HepG2 (cell line): ENCODE results near the gene TROAP. TPM values are rescaled to one million over a fixed set of nuclear protein-coding genes. Genes with fewer than 3 reads are reported as not detected.

Experiments used
- CBFB ChIP-seq: sonication (generic); formaldehyde crosslinking; IDR thresholded peaks from 2 replicates; pipeline ENCODE4 v1.4.0; 2020; ENCODE audit warnings: missing genetic modification reagents
- ETV6 ChIP-seq: sonication (generic); formaldehyde crosslinking; conservative IDR thresholded peaks from 2 replicates; pipeline ENCODE4 v1.4.0; 2020; ENCODE audit warnings: missing genetic modification reagents
- FLYWCH1 ChIP-seq: sonication (generic); formaldehyde crosslinking; IDR thresholded peaks from 2 replicates; pipeline ENCODE4 v1.8.1; 2023; ENCODE audit warnings: mild to moderate bottlenecking, missing genetic modification reagents
- HNRNPK ChIP-seq: fragments of 200-400 bp; formaldehyde crosslinking; IDR thresholded peaks from 2 replicates; pipeline ENCODE4 v1.6.1; 2018; ENCODE audit warnings: low read length, low read depth, moderate library complexity, mild to moderate bottlenecking; ENCODE audit not compliant: poor library complexity, severe bottlenecking
- HNRNPL ChIP-seq: fragments of 200-400 bp; formaldehyde crosslinking; IDR thresholded peaks from 2 replicates; pipeline ENCODE4 v1.6.1; 2017; ENCODE audit warnings: mild to moderate bottlenecking, low read depth, low read length
- HOXD1 ChIP-seq: sonication (generic); formaldehyde crosslinking; IDR thresholded peaks from 2 replicates; pipeline ENCODE4 v1.5.0; 2020; ENCODE audit warnings: missing genetic modification reagents
- KAT2B ChIP-seq: fragments of 150-350 bp; IDR thresholded peaks from 2 replicates; pipeline ENCODE4 v1.6.1; 2014; ENCODE audit warnings: low read depth, low read length, borderline replicate concordance
- KLF9 ChIP-seq: IDR thresholded peaks from 2 replicates; pipeline ENCODE4 v1.6.1; 2016; ENCODE audit warnings: low read depth
- MTF2 ChIP-seq: sonication (generic); formaldehyde crosslinking; IDR thresholded peaks from 2 replicates; pipeline ENCODE4 v1.5.0; 2020; ENCODE audit warnings: missing genetic modification reagents, borderline replicate concordance
- SCMH1 ChIP-seq: sonication (generic); formaldehyde crosslinking; IDR thresholded peaks from 2 replicates; pipeline ENCODE4 v1.9.0; 2021; ENCODE audit warnings: missing genetic modification reagents, mild to moderate bottlenecking, borderline replicate concordance
- STAT5B ChIP-seq: sonication (generic); formaldehyde crosslinking; IDR thresholded peaks from 2 replicates; pipeline ENCODE4 v1.4.0; 2020; ENCODE audit warnings: missing genetic modification reagents
- XBP1 ChIP-seq: sonication (generic); formaldehyde crosslinking; IDR thresholded peaks from 2 replicates; pipeline ENCODE4 v1.5.0; 2020; ENCODE audit warnings: missing genetic modification reagents
- ZBTB7A ChIP-seq: sonication (generic); formaldehyde crosslinking; IDR thresholded peaks from 2 replicates; pipeline ENCODE4 v1.8.0; 2022; ENCODE audit warnings: mild to moderate bottlenecking, missing genetic modification reagents
- ZGPAT ChIP-seq: IDR thresholded peaks from 2 replicates; pipeline ENCODE4 v1.6.1; 2016; ENCODE audit warnings: mild to moderate bottlenecking
- ZNF101 ChIP-seq: sonication (generic); formaldehyde crosslinking; IDR thresholded peaks from 2 replicates; pipeline ENCODE4 v1.4.0; 2020; ENCODE audit warnings: mild to moderate bottlenecking, low read depth, missing genetic modification reagents, borderline replicate concordance
- ZNF468 ChIP-seq: sonication (generic); formaldehyde crosslinking; IDR thresholded peaks from 2 replicates; pipeline ENCODE4 v1.8.0; 2022; ENCODE audit warnings: mild to moderate bottlenecking, moderate library complexity, missing genetic modification reagents
- ZNF660 ChIP-seq: sonication (generic); formaldehyde crosslinking; IDR thresholded peaks from 2 replicates; pipeline ENCODE4 v1.5.1; 2020; ENCODE audit warnings: mild to moderate bottlenecking, low read depth, missing genetic modification reagents, borderline replicate concordance
- ZNF687 ChIP-seq: sonication (generic); formaldehyde crosslinking; IDR thresholded peaks from 2 replicates; pipeline ENCODE4 v1.5.1; 2020; ENCODE audit warnings: mild to moderate bottlenecking, missing genetic modification reagents, moderate library complexity
- ZUFSP ChIP-seq: sonication (generic); formaldehyde crosslinking; IDR thresholded peaks from 2 replicates; pipeline ENCODE4 v1.9.0; 2021; ENCODE audit warnings: missing genetic modification reagents, mild to moderate bottlenecking, borderline replicate concordance
- polyA plus RNA-seq, 8 experiments: library from polyadenylated mRNA; depleted of rRNA in 3 of 8; stranded (reverse) in 7 of 8; unstranded in 1 of 8; fragments of >200 nt; fragmentation: Illumina TruSeq in 4 of 8; extraction: Trizol in 4 of 8; gene quantifications; 2 replicates each; pipeline versions ENCODE4 v1.2.1 to v1.2.3, GENCODE V29; 2011 to 2016; ENCODE audit warnings: low read depth in 4 of 8, missing spikeins in 1 of 8, mixed read lengths in 1 of 8; ENCODE audit not compliant: insufficient read depth in 1 of 8
- total RNA-seq, 5 experiments: library from RNA; depleted of rRNA; stranded (reverse); fragments of >200 nt; fragmentation: Illumina TruSeq; extraction: Trizol; gene quantifications; 2 replicates each; pipeline ENCODE4 v1.2.3, GENCODE V29; 2016; ENCODE audit warnings: low read depth in 1 of 5
- TF ChIP-seq, protein P1 (sequence below): sonication (generic); formaldehyde crosslinking; IDR thresholded peaks from 2 replicates; pipeline ENCODE4 v1.4.0; 2020; ENCODE audit warnings: mild to moderate bottlenecking, missing genetic modification reagents

TROAP gene
- total and polyA plus RNA-seq, 2 of the 13 experiments (the other 11 are each of a cell fraction or from before 2014, with no cell fraction given) = 22.5 to 30.9 TPM

GRCh38 chr12:49345051-49345824 lies 22.2 kb downstream of the TROAP start (continued):
- TF ChIP-seq ZGPAT (CRISPR knock-in tag) (peak; percentile 4; the same call in 1 of the 2 replicates), CBFB (CRISPR knock-in tag) (no peak), ZNF687 (CRISPR knock-in tag) (peak; percentile 5; the same call in 1 of the 2 replicates), ZUFSP (CRISPR knock-in tag) (no peak), ETV6 (no peak), ZBTB7A (CRISPR knock-in tag) (no peak), FLYWCH1 (CRISPR knock-in tag) (no peak), HNRNPK (no peak), HNRNPL (0 out of 2 replicates have a peak, but pooled peaks have one; percentile 52), ZNF660 (CRISPR knock-in tag) (no peak), XBP1 (CRISPR knock-in tag) (no peak), MTF2 (CRISPR knock-in tag) (0 out of 2 replicates have a peak, but pooled peaks have one; percentile 33), KLF9 (CRISPR knock-in tag) (no peak), ZNF468 (CRISPR knock-in tag) (no peak), ZNF101 (CRISPR knock-in tag) (no peak), HOXD1 (CRISPR knock-in tag) (no peak), STAT5B (no peak), KAT2B (peak; percentile 41; the same call in 1 of the 2 replicates), SCMH1 (CRISPR knock-in tag) (no peak)
- TF ChIP-seq, protein P1, sequence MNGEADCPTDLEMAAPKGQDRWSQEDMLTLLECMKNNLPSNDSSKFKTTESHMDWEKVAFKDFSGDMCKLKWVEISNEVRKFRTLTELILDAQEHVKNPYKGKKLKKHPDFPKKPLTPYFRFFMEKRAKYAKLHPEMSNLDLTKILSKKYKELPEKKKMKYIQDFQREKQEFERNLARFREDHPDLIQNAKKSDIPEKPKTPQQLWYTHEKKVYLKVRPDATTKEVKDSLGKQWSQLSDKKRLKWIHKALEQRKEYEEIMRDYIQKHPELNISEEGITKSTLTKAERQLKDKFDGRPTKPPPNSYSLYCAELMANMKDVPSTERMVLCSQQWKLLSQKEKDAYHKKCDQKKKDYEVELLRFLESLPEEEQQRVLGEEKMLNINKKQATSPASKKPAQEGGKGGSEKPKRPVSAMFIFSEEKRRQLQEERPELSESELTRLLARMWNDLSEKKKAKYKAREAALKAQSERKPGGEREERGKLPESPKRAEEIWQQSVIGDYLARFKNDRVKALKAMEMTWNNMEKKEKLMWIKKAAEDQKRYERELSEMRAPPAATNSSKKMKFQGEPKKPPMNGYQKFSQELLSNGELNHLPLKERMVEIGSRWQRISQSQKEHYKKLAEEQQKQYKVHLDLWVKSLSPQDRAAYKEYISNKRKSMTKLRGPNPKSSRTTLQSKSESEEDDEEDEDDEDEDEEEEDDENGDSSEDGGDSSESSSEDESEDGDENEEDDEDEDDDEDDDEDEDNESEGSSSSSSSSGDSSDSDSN (CRISPR knock-in tag) = peak; percentile 48; the same call in 1 of the 2 replicates
